SK-N-SH (cell line): ENCODE data around the gene RASAL2. TPM values are rescaled to one million over a fixed set of nuclear protein-coding genes. Genes with fewer than 3 reads are reported as not detected.

ENCODE experiments used
- CTCF ChIA-PET: fragments of 300-600, 350-600 bp; formaldehyde crosslinking; extraction: SDS; loops from one replicate; lab custom pipeline; 2021; lab: Yijun Ruan, JAX
- POLR2A ChIA-PET: fragments of 350-600 bp; sonication (Branson Sonifier 250); formaldehyde crosslinking; extraction: SDS; loops from one replicate; lab custom pipeline; 2020; ENCODE audit warnings: antibody characterized with exemption, inconsistent platforms; lab: Yijun Ruan, JAX
- DNase-seq: peaks from one replicate; pipeline ENCODE4 v3.0.0; 2012
- H2AFZ ChIP-seq: fragments of 200-600 bp; sonication (generic); 2 replicates; pipeline ENCODE4 v1.8.1; 2016; ENCODE audit warnings: antibody characterized with exemption, mild to moderate bottlenecking, low read depth
- H3F3A ChIP-seq: fragments of 200-600 bp; sonication (generic); replicated peaks from 2 replicates; pipeline ENCODE3; 2016; ENCODE audit warnings: antibody characterized with exemption, mild to moderate bottlenecking; ENCODE audit not compliant: insufficient read depth
- H3K27ac ChIP-seq, 2 experiments: fragments of 200-500 bp in 1 of 2; fragments of 200-600 bp in 1 of 2; sonication (Bioruptor generic) in 1 of 2; sonication (generic), shearing (Covaris generic) in 1 of 2; 2 replicates each; pipeline versions ENCODE4 v1.5.1 to v1.6.1; 2014 to 2016; ENCODE audit warnings: low read depth in 2 of 2, inconsistent platforms in 1 of 2, low read length in 1 of 2, mild to moderate bottlenecking in 1 of 2, mixed read lengths in 1 of 2
- H3K27me3 ChIP-seq: fragments of 200-600 bp; sonication (generic), shearing (Covaris generic); 2 replicates; pipeline ENCODE4 v1.6.1; 2016; ENCODE audit warnings: mixed run types; ENCODE audit not compliant: insufficient read depth
- H3K36me3 ChIP-seq, 2 experiments: fragments of 200-500 bp in 1 of 2; fragments of 200-600 bp in 1 of 2; sonication (Bioruptor generic) in 1 of 2; sonication (generic) in 1 of 2; replicated peaks in 1 of 2; 2 replicates each; pipeline versions ENCODE3 to v1.5.1; 2014 to 2016; ENCODE audit warnings: low read length in 1 of 2, mild to moderate bottlenecking in 1 of 2; ENCODE audit not compliant: insufficient read depth in 2 of 2, control insufficient read depth in 1 of 2
- H3K4me1 ChIP-seq, 2 experiments: fragments of 200-500 bp in 1 of 2; fragments of 200-600 bp in 1 of 2; sonication (Bioruptor generic) in 1 of 2; sonication (generic), shearing (Covaris generic) in 1 of 2; 2 replicates each; pipeline versions ENCODE4 v1.5.1 to v1.6.1; 2014 to 2016; ENCODE audit warnings: low read depth in 1 of 2, low read length in 1 of 2, mixed run types in 1 of 2; ENCODE audit not compliant: insufficient read depth in 2 of 2, control insufficient read depth in 1 of 2
- H3K4me2 ChIP-seq: fragments of 200-600 bp; sonication (generic), shearing (Covaris generic); 2 replicates; pipeline ENCODE4 v1.6.1; 2017; ENCODE audit warnings: mixed run types
- H3K4me3 ChIP-seq, 2 experiments: fragments of 200-500 bp in 1 of 2; fragments of 200-600 bp in 1 of 2; sonication (Bioruptor generic) in 1 of 2; sonication (generic), shearing (Covaris generic) in 1 of 2; 2 replicates each; pipeline versions ENCODE4 v1.5.1 to v1.8.1; 2014 to 2016; ENCODE audit warnings: low read depth in 2 of 2, inconsistent platforms in 1 of 2, low read length in 1 of 2, mild to moderate bottlenecking in 1 of 2, mixed read lengths in 1 of 2, moderate library complexity in 1 of 2
- H3K79me2 ChIP-seq: fragments of 200-600 bp; sonication (generic); 2 replicates; pipeline ENCODE4 v1.8.1; 2017; ENCODE audit warnings: mild to moderate bottlenecking; ENCODE audit not compliant: insufficient read depth
- H3K9ac ChIP-seq: fragments of 200-600 bp; sonication (generic); 2 replicates; pipeline ENCODE4 v1.6.1; 2017; ENCODE audit warnings: mixed run types
- H3K9me2 ChIP-seq: fragments of 200-600 bp; sonication (generic); 2 replicates; pipeline ENCODE4 v1.6.1; 2017; ENCODE audit warnings: mixed run types
- H3K9me3 ChIP-seq: fragments of 200-600 bp; sonication (generic); 2 replicates; pipeline ENCODE4 v1.6.1; 2017; ENCODE audit warnings: mixed run types, mild to moderate bottlenecking, moderate library complexity
- H4K20me1 ChIP-seq: fragments of 200-600 bp; sonication (generic); 2 replicates; pipeline ENCODE4 v1.6.1; 2017; ENCODE audit warnings: mild to moderate bottlenecking, mixed run types; ENCODE audit not compliant: insufficient read depth
- CTCF ChIP-seq: fragments of 200-600 bp; sonication (generic); IDR thresholded peaks from 2 replicates; pipeline ENCODE4 v1.6.1; 2017; ENCODE audit warnings: antibody characterized with exemption, mild to moderate bottlenecking, moderate library complexity
- ELF1 ChIP-seq: IDR thresholded peaks from 2 replicates; pipeline ENCODE4 v1.4.0; 2012
- FOXJ3 ChIP-seq: sonication (generic); formaldehyde crosslinking; IDR thresholded peaks from 2 replicates; pipeline ENCODE4 v1.5.1; 2020; ENCODE audit warnings: mild to moderate bottlenecking, missing genetic modification reagents
- MXI1 ChIP-seq: IDR thresholded peaks from 2 replicates; pipeline ENCODE4 v1.6.1; 2012; ENCODE audit warnings: mild to moderate bottlenecking, low read depth, low read length, improper control_type of control experiment
- PBX3 ChIP-seq: IDR thresholded peaks from 2 replicates; pipeline ENCODE4; 2012
- RAD21 ChIP-seq: IDR thresholded peaks from 2 replicates; pipeline ENCODE4 v1.6.1; 2012; ENCODE audit warnings: mild to moderate bottlenecking, low read length
- REST ChIP-seq: IDR thresholded peaks from 2 replicates; pipeline ENCODE4 v1.6.1; 2012; ENCODE audit warnings: mild to moderate bottlenecking, low read depth, low read length, moderate library complexity
- RFX5 ChIP-seq: IDR thresholded peaks from 2 replicates; pipeline ENCODE4 v1.6.1; 2012; ENCODE audit warnings: mild to moderate bottlenecking, improper control_type of control experiment, low read length
- SMC3 ChIP-seq: IDR thresholded peaks from 2 replicates; pipeline ENCODE4 v1.6.1; 2012; ENCODE audit warnings: low read depth, low read length, improper control_type of control experiment
- TAF1 ChIP-seq: IDR thresholded peaks from 2 replicates; pipeline ENCODE4 v1.6.1; 2012; ENCODE audit warnings: low read depth, mild to moderate bottlenecking, low read length, moderate library complexity, borderline replicate concordance
- USF2 ChIP-seq: fragments of 150-350 bp; IDR thresholded peaks from 2 replicates; pipeline ENCODE4 v1.6.1; 2017; ENCODE audit warnings: antibody characterized with exemption, low read length, low read depth, borderline replicate concordance
- YY1 ChIP-seq: IDR thresholded peaks from 2 replicates; pipeline ENCODE4 v1.4.0; 2012; ENCODE audit warnings: low read depth, mild to moderate bottlenecking
- ZBTB33 ChIP-seq: IDR thresholded peaks from 2 replicates; pipeline ENCODE4 v1.4.0; 2012; ENCODE audit warnings: low read depth, borderline replicate concordance
- WGBS: methylation state at CpG from one replicate; pipeline ENCODE4 v1.1.6; 2017; ENCODE audit warnings: low lambda C conversion rate; 5-methylcytosine and 5-hydroxymethylcytosine counted together
- polyA plus RNA-seq, 3 experiments: library from polyadenylated mRNA; depleted of rRNA; stranded (reverse); fragments of >200 nt; gene quantifications; 2 replicates each; pipeline ENCODE4 v1.2.3, GENCODE V29; 2012

RASAL2 gene
- polyA plus RNA-seq, 1 of the 3 experiments (the other 2 are of a cell fraction) = 6.9 TPM

GRCh38 chr1:178046591-178047270, 47.2 kb upstream of the RASAL2 start (continued):
- TF ChIP-seq FOXJ3 (CRISPR knock-in tag) (no peak), RAD21 (no peak)

GRCh38 chr1:178047403-178048093, 46.4 kb upstream of the RASAL2 start:
- no peaks in the 10 kb centered on the region for H4K20me1 ChIP-seq
- ChIA-PET CTCF (interaction anchor here (1.2 to 2.9 kb wide), 5 partner anchors 8 to 16 kb away, joined by 3 to 9 read pairs (median 3); no protein-coding TSS in a partner anchor), POLR2A (no interaction called here)
- no peaks in the 10 kb centered on the region for H3F3A ChIP-seq
- no peak overlapping the region for H3K9ac ChIP-seq
- H3K27me3 ChIP-seq = no peaks in the 10 kb centered on the region
- H3K27ac ChIP-seq = no peak overlapping the region
- H3K9me2 ChIP-seq = no peaks in the 10 kb centered on the region
- no peak overlapping the region for H3K4me2 ChIP-seq
- H3K79me2 ChIP-seq = no peaks in the 10 kb centered on the region
- H3K9me3 ChIP-seq = no peaks in the 10 kb centered on the region
- no peak overlapping the region for H3K4me3 ChIP-seq
- H3K4me1 ChIP-seq = no peaks in the 10 kb centered on the region; a peak in 2 of 4 replicates
- no peak for TF ChIP-seq YY1
- no peak for TF ChIP-seq SMC3
- TF ChIP-seq PBX3 = no peak
- no peak for TF ChIP-seq MXI1
- no peak for TF ChIP-seq USF2
- no peak for TF ChIP-seq REST
- no peak for TF ChIP-seq ELF1
- no peak for TF ChIP-seq CTCF
- TF ChIP-seq TAF1 = no peak
- no peak for TF ChIP-seq ZBTB33
- TF ChIP-seq RFX5 = no peak
- TF ChIP-seq, all 33 proteins: peak for 0
- Histone ChIP-seq H2AFZ (no peak overlapping the region), H3K36me3 (no peaks in the 10 kb centered on the region)
- WGBS = 42% methylated on average over 2 of the region's 2 CpGs
- no peak for DNase-seq
